Adipocyte (in vitro differentiated cells): ENCODE measurements around the gene PLCD1.
"Not testable (repeated sequence)": the region's sequence is repeated elsewhere in the genome, so short reads cannot be mapped to it uniquely, and the experiment has no call there.

Experiments used
- DNase-seq: peaks from one replicate; pipeline ENCODE4 v3.0.0-alpha.2; 2015; ENCODE audit warnings: low read depth
- H3K27me3 ChIP-seq: replicated peaks from 2 replicates; pipeline ENCODE4 v1.7.0; 2013; ENCODE audit warnings: mild to moderate bottlenecking, low read length, moderate library complexity; ENCODE audit not compliant: control insufficient read depth, insufficient read depth
- H3K36me3 ChIP-seq: 2 replicates; pipeline ENCODE4 v1.7.0; 2013; ENCODE audit warnings: low read length, mild to moderate bottlenecking, moderate library complexity; ENCODE audit not compliant: control insufficient read depth, insufficient read depth, severe bottlenecking
- H3K4me1 ChIP-seq: 2 replicates; pipeline ENCODE4 v1.7.0; 2013; ENCODE audit warnings: mild to moderate bottlenecking, low read length, moderate library complexity; ENCODE audit not compliant: control insufficient read depth, insufficient read depth
- H3K4me3 ChIP-seq: 2 replicates; pipeline ENCODE4 v1.7.0; 2013; ENCODE audit warnings: mild to moderate bottlenecking, low read length, moderate library complexity
- H3K9ac ChIP-seq: 2 replicates; pipeline ENCODE4 v1.7.0; 2013; ENCODE audit warnings: mild to moderate bottlenecking, low read length, moderate library complexity
- H3K9me3 ChIP-seq: 2 replicates; pipeline ENCODE4 v1.7.0; 2013; ENCODE audit warnings: mild to moderate bottlenecking, low read length, moderate library complexity; ENCODE audit not compliant: control insufficient read depth

The PLCD1 gene

GRCh38 chr3:38029400-38030125, at the start of gene PLCD1:
TSS of gene PLCD1 (minus strand) at chr3:38029642. CDS start at chr3:38029539, 103 bp downstream.
- peaks cover 32% of the 10 kb centered on the region for H3K4me1 ChIP-seq
- H3K9ac ChIP-seq = peak within 1 kb of the TSS; percentile 85
- DNase-seq = peak; percentile 88
- peak within 1 kb of the TSS; percentile 84 for H3K4me3 ChIP-seq
- no peaks in the 10 kb centered on the region for H3K9me3 ChIP-seq
- H3K27me3 ChIP-seq = no peaks in the 10 kb centered on the region
- H3K36me3 ChIP-seq = no peaks in the 10 kb centered on the region

DNA sequence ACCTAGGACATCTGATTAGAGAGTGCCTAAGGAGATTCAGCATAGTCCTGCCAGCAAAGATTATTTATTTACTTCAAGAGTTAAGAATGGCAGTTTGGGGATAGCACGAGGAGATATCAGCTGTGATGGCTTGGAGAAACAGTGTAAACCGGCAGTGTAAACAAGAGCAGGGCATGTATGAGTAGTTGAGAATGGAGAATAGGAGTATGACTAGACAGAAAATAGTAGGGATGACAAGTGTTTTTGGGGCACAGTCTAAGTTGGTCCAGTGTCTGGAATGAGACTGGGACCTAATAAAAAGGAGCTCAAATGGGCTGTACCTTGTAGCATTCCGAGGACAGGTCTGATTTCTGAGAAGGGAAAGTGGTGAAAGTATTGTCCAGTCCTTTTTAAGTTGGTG, 47.6 kb upstream of the PLCD1 start:
- H3K4me1 ChIP-seq, H3K36me3 ChIP-seq: not testable (repeated sequence)

DNA sequence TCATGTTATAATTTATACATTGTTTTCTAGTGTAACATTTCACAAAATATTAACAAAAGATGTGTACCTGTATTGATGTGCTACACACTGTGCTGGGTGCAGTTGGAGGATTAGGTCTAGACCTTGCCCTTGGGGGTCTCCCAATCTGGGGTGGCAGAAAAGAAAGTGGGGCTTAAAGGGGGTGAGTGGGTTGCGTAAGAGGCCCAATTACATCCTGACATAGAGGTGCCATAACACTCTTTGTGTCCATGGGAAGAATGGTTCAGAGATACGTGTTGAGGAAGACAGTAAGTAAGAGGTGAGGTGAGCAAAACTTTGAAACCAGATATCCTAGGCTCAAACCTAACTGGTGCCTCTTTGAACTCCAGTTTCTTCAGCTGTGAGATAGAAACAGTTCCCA, 40.6 kb upstream of the PLCD1 start:
- H3K27me3 ChIP-seq = peaks cover 2% of the 10 kb centered on the region
- H3K4me3 ChIP-seq = no peak overlapping the region
- H3K9me3 ChIP-seq = no peaks in the 10 kb centered on the region
- DNase-seq = no peak
- no peaks in the 10 kb centered on the region for H3K36me3 ChIP-seq
- no peak overlapping the region for H3K9ac ChIP-seq
- peaks cover 16% of the 10 kb centered on the region for H3K4me1 ChIP-seq

More for the DNA sequence above, 47.6 kb upstream of the PLCD1 start:
- not testable (repeated sequence) for H3K4me3 ChIP-seq, H3K9me3 ChIP-seq, H3K9ac ChIP-seq, H3K27me3 ChIP-seq, DNase-seq

GRCh38 chr3:38067508-38068233, 38.2 kb upstream of the PLCD1 start:
- Histone ChIP-seq H3K4me1 (peaks cover 14% of the 10 kb centered on the region), H3K9me3 (no peaks in the 10 kb centered on the region), H3K4me3 (no peak overlapping the region), H3K36me3 (no peaks in the 10 kb centered on the region), H3K9ac (no peak overlapping the region), H3K27me3 (peaks cover 5% of the 10 kb centered on the region)
- no peak for DNase-seq

DNA sequence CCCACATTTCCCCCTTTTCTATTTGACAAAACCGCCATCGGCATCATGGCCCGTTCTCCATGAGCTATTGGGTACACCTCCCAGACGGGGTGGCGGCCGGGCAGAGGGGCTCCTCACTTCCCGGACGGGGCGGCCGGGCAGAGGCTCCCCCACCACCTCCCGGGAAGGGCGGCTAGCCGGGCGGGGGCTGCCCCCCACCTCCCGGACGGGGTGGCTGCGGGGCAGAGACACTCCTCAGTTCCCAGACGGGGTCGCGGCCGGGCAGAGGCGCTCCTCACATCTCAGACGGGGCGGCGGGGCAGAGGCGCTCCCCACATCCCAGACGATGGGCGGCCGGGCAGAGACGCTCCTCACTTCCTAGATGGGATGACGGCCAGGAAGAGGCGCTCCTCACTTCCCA, 35.0 kb upstream of the PLCD1 start:
- H3K9ac ChIP-seq, H3K4me3 ChIP-seq, H3K36me3 ChIP-seq, H3K9me3 ChIP-seq, DNase-seq: not testable (repeated sequence)
- Histone ChIP-seq H3K4me1 (peaks cover 12% of the 10 kb centered on the region), H3K27me3 (peaks cover 24% of the 10 kb centered on the region)

DNA sequence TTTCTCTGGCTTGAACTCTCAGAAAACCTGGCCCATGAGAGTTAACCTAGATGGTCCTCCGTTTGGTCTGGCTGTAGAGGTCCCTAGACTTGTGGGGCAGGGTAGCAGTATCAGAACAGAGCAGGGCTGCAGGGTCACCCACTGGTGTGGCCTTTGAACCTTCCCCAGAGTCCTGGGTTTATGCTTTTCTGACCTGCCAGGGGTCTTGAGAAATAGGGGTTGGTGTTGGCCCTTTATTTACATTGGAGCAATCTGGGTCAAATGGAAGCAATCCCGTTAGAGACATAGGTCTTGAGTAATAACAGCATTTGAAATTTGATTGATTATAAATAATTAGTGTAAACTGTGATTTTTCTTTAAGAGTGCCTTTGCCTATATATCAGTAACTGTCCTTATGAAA, 33.4 kb upstream of the PLCD1 start:
- no peak overlapping the region for H3K9ac ChIP-seq
- H3K4me3 ChIP-seq = no peak overlapping the region
- no peaks in the 10 kb centered on the region for H3K36me3 ChIP-seq
- DNase-seq = no peak
- no peaks in the 10 kb centered on the region for H3K9me3 ChIP-seq
- H3K27me3 ChIP-seq = peaks cover 29% of the 10 kb centered on the region
- no peaks in the 10 kb centered on the region for H3K4me1 ChIP-seq

DNA sequence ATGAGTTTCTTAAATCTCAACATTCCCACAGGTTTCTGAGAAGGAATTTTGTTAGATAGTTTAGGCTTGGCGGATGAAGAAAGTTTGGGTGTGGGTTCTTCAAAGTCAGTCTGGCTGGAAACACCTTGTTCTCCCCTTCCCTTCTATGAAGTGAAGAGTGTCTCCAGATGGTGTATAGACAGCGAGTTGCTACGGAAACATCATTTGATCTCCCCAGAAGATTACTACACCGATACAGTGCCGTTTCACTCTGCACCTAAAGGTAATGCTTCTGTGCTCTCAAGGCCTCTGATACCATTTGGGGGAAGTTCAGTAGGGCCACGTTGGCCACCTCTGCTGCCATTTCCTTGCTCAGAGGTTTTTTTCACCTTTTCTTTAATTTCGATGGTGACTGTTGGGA, 30.1 kb upstream of the PLCD1 start:
- Histone ChIP-seq H3K9me3 (no peaks in the 10 kb centered on the region), H3K27me3 (peaks cover 31% of the 10 kb centered on the region)

GRCh38 chr3:38059148-38059547, 29.7 kb upstream of the PLCD1 start:
- Histone ChIP-seq H3K9me3 (no peaks in the 10 kb centered on the region), H3K9ac (no peak overlapping the region), H3K27me3 (peaks cover 35% of the 10 kb centered on the region), H3K36me3 (no peaks in the 10 kb centered on the region), H3K4me1 (no peaks in the 10 kb centered on the region), H3K4me3 (no peak overlapping the region)
- no peak for DNase-seq

More for the DNA sequence above, 30.1 kb upstream of the PLCD1 start:
- no peak overlapping the region for H3K4me3 ChIP-seq
- H3K36me3 ChIP-seq = no peaks in the 10 kb centered on the region
- no peaks in the 10 kb centered on the region for H3K4me1 ChIP-seq
- no peak for DNase-seq
- no peak overlapping the region for H3K9ac ChIP-seq

DNA sequence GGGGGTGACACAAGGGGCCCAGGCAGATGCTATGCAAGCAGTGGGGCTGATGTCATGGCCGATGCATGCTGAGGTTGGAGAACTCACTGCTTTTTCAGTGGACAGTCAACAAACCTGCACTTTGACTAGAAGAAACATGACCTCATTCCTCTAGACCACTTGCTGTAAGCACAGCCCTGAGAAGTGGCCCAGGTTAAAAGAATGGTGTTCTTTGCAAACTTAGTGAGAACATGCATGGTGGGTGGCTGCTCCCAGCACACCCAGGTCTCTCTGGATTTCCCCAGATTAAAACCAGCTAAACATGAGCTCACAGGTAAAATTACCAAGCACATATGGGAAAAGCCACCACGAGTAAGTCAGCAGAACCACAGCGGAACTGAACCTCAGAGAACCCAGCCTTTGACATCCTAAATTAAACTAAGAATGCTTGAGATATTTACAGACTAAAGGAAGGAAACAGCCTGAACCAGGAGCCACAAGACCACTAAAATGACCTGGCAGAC, 25.1 kb upstream of the PLCD1 start:
- no peak overlapping the region for H3K9ac ChIP-seq
- peaks cover 22% of the 10 kb centered on the region for H3K27me3 ChIP-seq
- no peaks in the 10 kb centered on the region for H3K9me3 ChIP-seq
- no peak overlapping the region for H3K4me3 ChIP-seq
- no peaks in the 10 kb centered on the region for H3K36me3 ChIP-seq
- no peaks in the 10 kb centered on the region for H3K4me1 ChIP-seq
- DNase-seq = no peak

DNA sequence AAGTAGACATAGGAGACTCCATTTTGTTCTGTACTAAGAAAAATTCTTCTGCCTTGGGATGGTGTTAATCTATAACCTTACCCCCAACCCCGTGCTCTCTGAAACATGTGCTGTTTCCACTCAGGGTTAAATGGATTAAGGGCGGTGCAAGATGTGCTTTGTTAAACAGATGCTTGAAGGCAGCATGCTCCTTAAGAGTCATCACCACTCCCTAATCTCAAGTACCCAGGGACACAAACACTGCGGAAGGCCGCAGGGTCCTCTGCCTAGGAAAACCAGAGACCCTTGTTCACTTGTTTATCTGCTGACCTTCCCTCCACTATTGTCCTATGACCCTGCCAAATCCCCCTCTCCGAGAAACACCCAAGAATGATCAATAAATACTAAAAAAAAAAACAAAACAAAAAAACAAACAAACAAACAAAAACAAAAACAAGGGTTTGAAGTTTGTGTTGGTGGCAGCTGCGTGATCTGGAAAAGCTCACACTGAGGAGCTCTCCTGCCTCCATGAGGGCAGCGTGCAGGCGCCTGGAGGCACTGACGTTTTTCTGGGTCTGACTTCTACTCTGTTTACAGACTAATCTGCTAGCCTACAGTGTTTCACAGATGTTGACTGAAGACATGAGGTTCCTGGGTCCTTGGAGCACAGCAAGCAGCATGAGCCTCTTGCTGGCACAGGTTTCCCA, 24.5 kb upstream of the PLCD1 start:
- H3K27me3 ChIP-seq = peaks cover 16% of the 10 kb centered on the region
- H3K9me3 ChIP-seq, H3K9ac ChIP-seq, H3K4me3 ChIP-seq, H3K36me3 ChIP-seq, H3K4me1 ChIP-seq, DNase-seq: not testable (repeated sequence)

DNA sequence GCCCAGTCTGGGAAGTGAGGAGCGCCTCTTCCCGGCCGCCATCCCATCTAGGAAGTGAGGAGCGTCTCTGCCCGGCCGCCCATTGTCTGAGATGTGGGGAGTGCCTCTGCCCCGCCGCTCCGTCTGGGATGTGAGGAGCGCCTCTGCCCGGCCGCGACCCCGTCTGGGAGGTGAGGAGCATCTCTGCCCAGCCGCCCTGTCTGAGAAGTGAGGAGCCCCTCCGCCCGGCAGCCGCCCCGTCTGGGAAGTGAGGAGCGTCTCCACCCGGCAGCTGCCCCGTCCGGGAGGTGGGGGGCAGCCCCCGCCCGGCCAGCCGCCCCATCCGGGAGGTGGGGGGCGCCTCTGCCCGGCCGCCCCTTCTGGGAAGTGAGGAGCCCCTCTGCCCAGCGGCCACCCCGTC, 23.8 kb upstream of the PLCD1 start:
- not testable (repeated sequence) for DNase-seq, H3K9me3 ChIP-seq, H3K9ac ChIP-seq, H3K36me3 ChIP-seq, H3K4me1 ChIP-seq, H3K4me3 ChIP-seq
- H3K27me3 ChIP-seq = peaks cover 16% of the 10 kb centered on the region
